GM12873 (cell line): ENCODE measurements around the gene EIF6.

ENCODE experiments used
- TF ChIP-seq, protein P1 (sequence below): IDR thresholded peaks from 2 replicates; pipeline ENCODE4 v1.5.1; 2012; ENCODE audit warnings: low read depth, mild to moderate bottlenecking, moderate library complexity, low read length, control low read depth; ENCODE audit not compliant: insufficient read depth; ENCODE audit errors: missing control alignments

Gene EIF6

DNA sequence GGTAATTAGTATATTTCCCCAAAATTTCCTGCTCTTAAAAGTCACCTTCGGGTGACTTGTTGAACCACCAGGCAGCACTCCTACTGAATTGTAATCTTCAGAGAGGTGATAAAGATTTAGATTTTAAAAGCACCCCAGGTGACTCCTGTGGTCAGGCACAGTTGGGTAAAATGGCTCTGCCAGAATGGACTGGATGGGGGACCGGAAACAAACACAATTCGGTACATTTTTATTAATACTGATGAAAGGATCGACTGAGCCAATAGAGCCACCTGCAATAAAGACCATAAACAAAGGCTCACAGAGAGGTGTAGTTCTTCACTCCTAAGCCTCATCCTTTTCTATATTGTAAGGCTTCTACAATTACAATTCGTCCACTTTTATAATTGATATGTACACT, 27.2 kb upstream of the EIF6 start:
- TF ChIP-seq, protein P1, sequence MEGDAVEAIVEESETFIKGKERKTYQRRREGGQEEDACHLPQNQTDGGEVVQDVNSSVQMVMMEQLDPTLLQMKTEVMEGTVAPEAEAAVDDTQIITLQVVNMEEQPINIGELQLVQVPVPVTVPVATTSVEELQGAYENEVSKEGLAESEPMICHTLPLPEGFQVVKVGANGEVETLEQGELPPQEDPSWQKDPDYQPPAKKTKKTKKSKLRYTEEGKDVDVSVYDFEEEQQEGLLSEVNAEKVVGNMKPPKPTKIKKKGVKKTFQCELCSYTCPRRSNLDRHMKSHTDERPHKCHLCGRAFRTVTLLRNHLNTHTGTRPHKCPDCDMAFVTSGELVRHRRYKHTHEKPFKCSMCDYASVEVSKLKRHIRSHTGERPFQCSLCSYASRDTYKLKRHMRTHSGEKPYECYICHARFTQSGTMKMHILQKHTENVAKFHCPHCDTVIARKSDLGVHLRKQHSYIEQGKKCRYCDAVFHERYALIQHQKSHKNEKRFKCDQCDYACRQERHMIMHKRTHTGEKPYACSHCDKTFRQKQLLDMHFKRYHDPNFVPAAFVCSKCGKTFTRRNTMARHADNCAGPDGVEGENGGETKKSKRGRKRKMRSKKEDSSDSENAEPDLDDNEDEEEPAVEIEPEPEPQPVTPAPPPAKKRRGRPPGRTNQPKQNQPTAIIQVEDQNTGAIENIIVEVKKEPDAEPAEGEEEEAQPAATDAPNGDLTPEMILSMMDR = no peak

DNA sequence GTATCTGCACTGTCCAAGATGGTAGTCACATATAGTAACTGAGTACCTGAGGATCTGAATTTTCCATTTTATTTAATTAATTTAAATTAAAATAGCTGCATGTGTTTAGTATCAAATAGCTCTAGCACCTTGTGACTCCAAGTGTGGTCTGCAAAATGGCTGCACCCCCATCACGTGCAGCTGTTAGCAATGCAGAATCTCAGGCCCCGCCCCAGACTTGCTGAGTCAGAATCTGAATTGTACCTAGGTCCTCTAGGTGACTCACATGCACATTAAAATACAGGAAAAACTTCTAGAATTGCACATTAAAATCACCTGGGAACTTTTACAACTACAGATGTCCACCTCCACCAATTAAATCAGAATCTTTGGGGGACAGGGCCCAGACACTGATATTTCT, 26.8 kb upstream of the EIF6 start:
- TF ChIP-seq, protein P1 = no peak

DNA sequence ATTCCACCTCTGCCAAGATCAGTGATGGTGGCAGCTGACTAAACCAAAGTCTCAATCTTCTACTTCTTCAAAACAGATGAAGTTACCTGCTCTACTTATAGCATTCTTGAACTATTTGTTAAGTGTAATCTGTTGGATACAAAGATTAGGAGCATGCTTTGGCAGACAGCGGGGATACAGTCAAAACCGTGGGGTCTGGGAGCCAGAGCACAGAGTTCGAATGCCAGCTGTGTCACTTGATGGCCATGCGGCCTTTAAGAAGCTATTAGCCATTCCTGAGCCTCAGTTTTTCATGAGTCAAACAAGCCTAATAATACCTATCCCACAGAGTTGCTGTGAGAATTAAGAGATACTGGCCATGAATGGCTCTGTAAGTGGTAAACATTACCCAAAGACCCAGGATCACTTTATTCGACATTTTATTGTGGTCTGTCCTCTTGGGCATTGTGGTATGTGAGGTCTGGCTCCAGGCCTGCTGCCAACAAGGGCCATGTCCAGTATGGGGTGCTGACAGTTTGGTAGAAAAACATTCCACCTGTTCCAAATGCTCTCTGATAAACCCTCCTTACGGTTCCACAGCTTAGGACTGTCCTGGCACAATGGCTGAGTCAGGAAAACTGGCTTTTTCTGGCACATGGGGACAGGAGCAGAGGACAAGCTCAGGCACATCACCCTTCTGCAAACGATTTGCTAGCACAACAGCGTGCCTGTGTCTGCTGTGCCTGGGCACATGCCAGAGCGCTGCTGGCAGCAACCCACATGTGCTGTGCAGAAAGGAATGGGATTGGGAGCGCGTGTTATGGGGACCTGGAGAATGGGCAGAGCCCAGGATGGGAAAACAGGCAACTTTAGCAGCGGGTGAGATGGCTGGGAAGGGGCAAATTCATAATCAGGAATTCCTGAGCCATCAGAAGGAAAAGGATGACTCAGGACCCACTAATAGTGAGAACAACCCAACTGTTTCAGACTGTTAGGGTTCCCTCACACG, 23.4 kb upstream of the EIF6 start:
- TF ChIP-seq, protein P1 = no peak

DNA sequence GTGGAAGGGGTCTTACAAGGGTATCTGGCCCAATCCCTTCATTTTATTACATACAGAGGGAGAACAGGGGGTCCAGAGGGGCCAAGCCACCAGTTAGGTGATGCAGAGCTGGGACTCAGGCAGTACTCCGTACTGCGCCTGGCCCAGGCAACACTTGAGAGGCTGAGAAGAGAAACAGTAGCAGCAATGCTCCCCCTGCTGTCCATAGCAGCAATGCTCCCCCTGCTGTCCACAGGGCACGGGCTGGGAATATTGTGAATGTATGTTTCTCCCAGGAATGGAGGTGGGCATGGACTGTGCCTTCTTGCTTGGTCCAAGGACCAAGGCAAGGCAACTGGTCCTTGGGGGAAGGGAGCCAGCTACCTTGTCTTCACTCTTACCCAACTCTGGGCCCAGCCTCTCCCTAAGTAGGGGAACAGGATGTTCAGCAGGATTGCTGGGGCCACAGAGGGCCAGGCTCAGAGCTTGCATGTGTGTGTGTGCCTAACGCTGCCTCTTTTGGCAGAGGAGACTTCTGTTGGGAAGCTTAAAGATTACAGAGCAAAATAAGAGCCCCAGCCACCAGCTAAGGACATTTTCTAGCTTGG, 22.5 kb upstream of the EIF6 start:
- TF ChIP-seq, protein P1 = peak; percentile 67

DNA sequence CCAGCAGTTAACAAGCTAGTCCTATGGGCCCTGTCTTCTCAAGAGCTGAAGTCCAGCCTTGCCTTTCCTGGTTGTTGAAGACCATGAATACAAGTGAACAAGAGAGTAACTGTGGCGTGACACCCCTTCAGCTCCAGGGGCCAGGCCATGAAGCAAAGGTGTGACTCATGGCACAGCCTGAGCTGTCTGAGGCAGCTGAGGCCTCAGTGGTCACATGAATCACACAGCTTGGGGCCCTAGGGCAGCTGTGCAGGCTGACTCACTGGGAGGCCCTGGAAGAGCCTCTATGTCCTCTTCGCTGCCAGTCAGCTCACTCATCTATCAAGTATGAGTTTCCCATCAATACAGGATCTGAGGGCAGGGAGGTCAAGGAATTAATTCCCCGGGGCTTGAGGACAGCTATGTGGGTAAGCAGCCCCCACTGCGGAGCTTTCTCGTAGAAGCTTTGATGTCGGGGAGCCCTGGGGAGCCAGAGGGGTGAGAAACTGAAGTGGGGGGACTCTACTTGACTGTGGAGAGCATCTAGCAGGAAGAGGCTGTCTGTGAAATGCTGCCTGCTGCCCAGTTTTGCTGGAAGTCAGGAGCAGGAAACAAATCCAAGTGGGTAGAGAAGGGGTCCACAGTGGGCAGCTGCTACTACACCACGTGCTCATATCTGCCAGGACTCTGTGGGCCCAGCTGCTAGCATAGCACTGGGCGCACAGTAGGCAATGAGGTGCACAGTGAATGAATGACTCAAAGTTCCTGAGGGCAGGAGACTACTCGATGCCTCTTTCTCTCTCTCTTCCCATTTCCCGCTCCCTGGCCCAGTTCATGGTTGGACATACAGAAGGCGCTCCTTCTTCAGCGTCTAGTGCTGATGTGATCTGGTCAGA, 21.3 kb upstream of the EIF6 start:
- TF ChIP-seq, protein P1 = no peak

DNA sequence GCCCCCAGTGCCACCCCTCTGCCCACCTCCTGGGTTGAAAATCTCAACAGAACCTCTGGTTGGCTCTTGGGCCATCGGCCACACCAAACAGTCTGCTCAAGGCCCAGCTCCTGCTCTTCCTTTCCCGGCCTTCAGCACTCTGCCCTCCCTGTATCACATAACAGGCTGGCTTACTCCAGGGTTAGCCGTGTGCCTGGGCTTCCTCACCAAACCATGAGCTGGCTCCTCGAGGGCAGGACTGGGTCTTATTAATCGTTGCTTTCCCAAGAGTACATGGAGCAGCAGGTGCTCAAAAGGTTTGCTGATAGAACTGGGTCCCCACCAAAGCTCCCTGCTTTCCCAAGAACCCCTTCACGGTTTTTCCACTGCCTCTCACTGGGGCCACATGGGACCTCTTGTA, 20.4 kb upstream of the EIF6 start:
- TF ChIP-seq, protein P1 = no peak
